Measurements from ENCODE around the gene ZSCAN5A.
"Not testable (repeated sequence)": the region's sequence is repeated elsewhere in the genome, so short reads cannot be mapped to it uniquely, and the experiment has no call there.

The ZSCAN5A gene

GRCh38 chr19:56310462-56310861 lies 4.2 kb downstream of the ZSCAN5A start:
- no peak overlapping the region for H2BK15ac ChIP-seq (ENCODE audit: low read length)
- no peak for DNase-seq (ENCODE audit: low spot score)
- no peak overlapping the region for H2BK5ac ChIP-seq (ENCODE audit: low read length)
- H2BK120ac ChIP-seq (ENCODE audit: low read depth, low read length): no peak overlapping the region
- H3K27ac ChIP-seq (replicated peaks; ENCODE audit: low read length): no peak overlapping the region
- no peak overlapping the region for H3K4me2 ChIP-seq (ENCODE audit: insufficient read depth, low read length, poor library complexity, severe bottlenecking)
- no CpG with 5 or more reads among the region's 8 CpGs for WGBS, 2 donors (ENCODE audit: extremely low coverage in 2 of 2, insufficient read length in 2 of 2, insufficient replicate concordance in 1 of 2)
- H3K79me1 ChIP-seq (ENCODE audit: low read depth, low read length): peaks cover 2% of the 10 kb centered on the region
- no peak overlapping the region for H4K91ac ChIP-seq (ENCODE audit: low read depth, low read length, poor library complexity)
- H2AK5ac ChIP-seq (ENCODE audit: low read depth, low read length): no peak overlapping the region
- peaks cover 4 to 38% of the 10 kb centered on the region in 2 donors for H3K36me3 ChIP-seq (replicated peaks in 1 of 2; ENCODE audit: control insufficient read depth in 2 of 2, insufficient read depth in 2 of 2, low read length in 2 of 2)
- no peak overlapping the region for H3K4ac ChIP-seq (ENCODE audit: low read length)
- no peak overlapping the region for H2AFZ ChIP-seq (ENCODE audit: low read length)
- no peak overlapping the region for H3K4me3 ChIP-seq (ENCODE audit: low read length in 2 of 2)
- no peak overlapping the region for H3K14ac ChIP-seq (ENCODE audit: low read length)
- peaks cover 0 to 2% of the 10 kb centered on the region in 2 donors for H3K9me3 ChIP-seq (replicated peaks in 1 of 2; ENCODE audit: control insufficient read depth in 2 of 2, insufficient read depth in 1 of 2, low read depth in 1 of 2, low read length in 2 of 2)
- H2BK12ac ChIP-seq (ENCODE audit: low read length): no peak overlapping the region
- no peaks in the 10 kb centered on the region for H3K27me3 ChIP-seq (ENCODE audit: control insufficient read depth in 3 of 3, insufficient read depth in 3 of 3, low read depth in 1 of 3, low read length in 3 of 3)
- no peak overlapping the region for H3K9ac ChIP-seq (ENCODE audit: low read depth, low read length, poor library complexity)
- no peak overlapping the region for H3K23ac ChIP-seq (ENCODE audit: low read depth, low read length, poor library complexity)
- peaks cover 4% of the 10 kb centered on the region in 2 donors for H3K4me1 ChIP-seq (ENCODE audit: control insufficient read depth in 2 of 2, insufficient read depth in 1 of 2, low read depth in 1 of 2, low read length in 2 of 2)
- H4K8ac ChIP-seq (ENCODE audit: low read depth, low read length): no peak overlapping the region
- H3K18ac ChIP-seq (ENCODE audit: low read length): no peak overlapping the region

GRCh38 chr19:56309511-56310185 lies 5.0 kb downstream of the ZSCAN5A start:
- peaks cover 0 to 2% of the 10 kb centered on the region in 2 donors for H3K9me3 ChIP-seq (replicated peaks in 1 of 2; ENCODE audit: control insufficient read depth in 2 of 2, insufficient read depth in 1 of 2, low read depth in 1 of 2, low read length in 2 of 2)
- no peak overlapping the region for H4K91ac ChIP-seq (ENCODE audit: low read depth, low read length, poor library complexity)
- H3K4me1 ChIP-seq (ENCODE audit: control insufficient read depth in 2 of 2, insufficient read depth in 1 of 2, low read depth in 1 of 2, low read length in 2 of 2): peaks cover 3 to 4% of the 10 kb centered on the region in 2 donors
- H3K18ac ChIP-seq (ENCODE audit: low read length): no peak overlapping the region
- no peak overlapping the region for H3K27ac ChIP-seq (replicated peaks; ENCODE audit: low read length)
- H2BK12ac ChIP-seq (ENCODE audit: low read length): no peak overlapping the region
- H2AK5ac ChIP-seq (ENCODE audit: low read depth, low read length): no peak overlapping the region
- no peak overlapping the region for H2AFZ ChIP-seq (ENCODE audit: low read length)
- no peak overlapping the region for H3K23ac ChIP-seq (ENCODE audit: low read depth, low read length, poor library complexity)
- WGBS, 2 donors (ENCODE audit: extremely low coverage in 2 of 2, insufficient read length in 2 of 2, insufficient replicate concordance in 1 of 2): no CpG with 5 or more reads among the region's 11 CpGs
- H3K79me1 ChIP-seq (ENCODE audit: low read depth, low read length): peaks cover 2% of the 10 kb centered on the region
- no peak overlapping the region for H3K4ac ChIP-seq (ENCODE audit: low read length)
- no peak for DNase-seq (ENCODE audit: low spot score)
- H3K36me3 ChIP-seq (replicated peaks in 1 of 2; ENCODE audit: control insufficient read depth in 2 of 2, insufficient read depth in 2 of 2, low read length in 2 of 2): peaks cover 4 to 43% of the 10 kb centered on the region in 2 donors
- no peak overlapping the region for H2BK120ac ChIP-seq (ENCODE audit: low read depth, low read length)
- no peak overlapping the region for H3K4me3 ChIP-seq (ENCODE audit: low read length in 2 of 2)
- no peak overlapping the region for H3K14ac ChIP-seq (ENCODE audit: low read length)
- no peak overlapping the region for H3K4me2 ChIP-seq (ENCODE audit: insufficient read depth, low read length, poor library complexity, severe bottlenecking)
- no peak overlapping the region for H3K9ac ChIP-seq (ENCODE audit: low read depth, low read length, poor library complexity)
- H3K27me3 ChIP-seq (ENCODE audit: control insufficient read depth in 3 of 3, insufficient read depth in 3 of 3, low read depth in 1 of 3, low read length in 3 of 3): no peaks in the 10 kb centered on the region
- no peak overlapping the region for H2BK15ac ChIP-seq (ENCODE audit: low read length)
- no peak overlapping the region for H4K8ac ChIP-seq (ENCODE audit: low read depth, low read length)
- no peak overlapping the region for H2BK5ac ChIP-seq (ENCODE audit: low read length)

DNA sequence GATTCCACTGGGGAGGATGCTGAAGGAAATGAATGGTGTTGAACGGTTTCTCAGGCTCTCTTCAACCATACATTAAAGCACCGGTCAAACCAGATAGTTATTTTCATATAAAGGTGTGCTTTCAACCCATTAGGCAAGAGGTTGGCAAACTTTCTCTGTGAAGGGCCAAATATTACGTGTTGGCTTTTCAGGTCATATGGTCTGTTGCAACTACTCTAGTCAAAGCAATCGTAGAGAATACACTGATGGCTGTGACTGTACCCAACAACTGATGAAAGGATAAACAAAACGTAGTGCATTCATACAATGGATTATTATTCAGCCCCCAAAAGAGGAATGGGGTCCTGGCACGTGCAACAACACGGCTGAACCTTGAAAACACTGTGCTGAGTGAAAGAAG lies 5.8 kb downstream of the ZSCAN5A start:
- no peak for DNase-seq (ENCODE audit: low spot score)
- no peak overlapping the region for H4K8ac ChIP-seq (ENCODE audit: low read depth, low read length)
- peaks cover 1 to 3% of the 10 kb centered on the region in 2 donors for H3K4me1 ChIP-seq (ENCODE audit: control insufficient read depth in 2 of 2, insufficient read depth in 1 of 2, low read depth in 1 of 2, low read length in 2 of 2)
- no peak overlapping the region for H2BK5ac ChIP-seq (ENCODE audit: low read length)
- H2AK5ac ChIP-seq (ENCODE audit: low read depth, low read length): no peak overlapping the region
- no peak overlapping the region for H3K14ac ChIP-seq (ENCODE audit: low read length)
- H4K91ac ChIP-seq (ENCODE audit: low read depth, low read length, poor library complexity): no peak overlapping the region
- H2BK12ac ChIP-seq (ENCODE audit: low read length): no peak overlapping the region
- no peak overlapping the region for H3K23ac ChIP-seq (ENCODE audit: low read depth, low read length, poor library complexity)
- H3K9me3 ChIP-seq (replicated peaks in 1 of 2; ENCODE audit: control insufficient read depth in 2 of 2, insufficient read depth in 1 of 2, low read depth in 1 of 2, low read length in 2 of 2): peaks cover 0 to 2% of the 10 kb centered on the region in 2 donors
- no peak overlapping the region for H3K9ac ChIP-seq (ENCODE audit: low read depth, low read length, poor library complexity)
- WGBS, 2 donors (ENCODE audit: extremely low coverage in 2 of 2, insufficient read length in 2 of 2, insufficient replicate concordance in 1 of 2): no CpG with 5 or more reads among the region's 7 CpGs
- peaks cover 2% of the 10 kb centered on the region for H3K79me1 ChIP-seq (ENCODE audit: low read depth, low read length)
- H2BK120ac ChIP-seq (ENCODE audit: low read depth, low read length): no peak overlapping the region
- no peak overlapping the region for H3K4me3 ChIP-seq (ENCODE audit: low read length in 2 of 2)
- H3K18ac ChIP-seq (ENCODE audit: low read length): no peak overlapping the region
- no peak overlapping the region for H3K4ac ChIP-seq (ENCODE audit: low read length)
- H3K27me3 ChIP-seq (ENCODE audit: control insufficient read depth in 3 of 3, insufficient read depth in 3 of 3, low read depth in 1 of 3, low read length in 3 of 3): no peaks in the 10 kb centered on the region
- no peak overlapping the region for H2AFZ ChIP-seq (ENCODE audit: low read length)
- no peak overlapping the region for H3K4me2 ChIP-seq (ENCODE audit: insufficient read depth, low read length, poor library complexity, severe bottlenecking)
- no peak overlapping the region for H2BK15ac ChIP-seq (ENCODE audit: low read length)
- H3K36me3 ChIP-seq (replicated peaks in 1 of 2; ENCODE audit: control insufficient read depth in 2 of 2, insufficient read depth in 2 of 2, low read length in 2 of 2): peaks cover 4 to 48% of the 10 kb centered on the region in 2 donors
- no peak overlapping the region for H3K27ac ChIP-seq (replicated peaks; ENCODE audit: low read length)

DNA sequence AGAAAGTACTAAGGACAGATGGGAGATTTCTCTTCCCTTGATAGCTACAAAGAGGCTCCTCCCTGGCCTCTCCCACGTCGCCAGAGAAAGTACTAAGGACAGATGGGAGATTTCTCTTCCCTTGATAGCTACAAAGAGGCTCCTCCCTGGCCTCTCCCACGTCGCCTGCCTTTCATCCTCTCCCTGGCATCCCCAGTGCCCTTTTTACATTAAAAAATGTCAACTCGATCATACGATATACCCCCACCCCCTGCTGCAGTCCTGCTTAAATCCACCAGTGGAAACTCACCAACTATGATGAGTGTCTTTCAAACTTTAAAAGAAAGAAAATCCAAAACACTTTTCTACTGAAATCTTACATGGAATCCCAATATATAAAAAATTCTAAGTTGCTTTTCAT lies 7.6 kb downstream of the ZSCAN5A start:
- H2BK15ac ChIP-seq (ENCODE audit: low read length); H3K4me2 ChIP-seq (ENCODE audit: insufficient read depth, low read length, poor library complexity, severe bottlenecking); H3K4me1 ChIP-seq (ENCODE audit: control insufficient read depth in 2 of 2, insufficient read depth in 1 of 2, low read depth in 1 of 2, low read length in 2 of 2); H3K14ac ChIP-seq (ENCODE audit: low read length); H4K8ac ChIP-seq (ENCODE audit: low read depth, low read length); H2BK120ac ChIP-seq (ENCODE audit: low read depth, low read length); H3K23ac ChIP-seq (ENCODE audit: low read depth, low read length, poor library complexity); H2AK5ac ChIP-seq (ENCODE audit: low read depth, low read length); H3K4ac ChIP-seq (ENCODE audit: low read length); H2BK12ac ChIP-seq (ENCODE audit: low read length); H4K91ac ChIP-seq (ENCODE audit: low read depth, low read length, poor library complexity); H3K27ac ChIP-seq (replicated peaks; ENCODE audit: low read length); H2BK5ac ChIP-seq (ENCODE audit: low read length); H3K79me1 ChIP-seq (ENCODE audit: low read depth, low read length); H3K4me3 ChIP-seq (ENCODE audit: low read length in 2 of 2); H3K18ac ChIP-seq (ENCODE audit: low read length); H3K9ac ChIP-seq (ENCODE audit: low read depth, low read length, poor library complexity); DNase-seq (ENCODE audit: low spot score); H3K9me3 ChIP-seq (replicated peaks in 1 of 2; ENCODE audit: control insufficient read depth in 2 of 2, insufficient read depth in 1 of 2, low read depth in 1 of 2, low read length in 2 of 2); H3K27me3 ChIP-seq (ENCODE audit: control insufficient read depth in 3 of 3, insufficient read depth in 3 of 3, low read depth in 1 of 3, low read length in 3 of 3); H2AFZ ChIP-seq (ENCODE audit: low read length): not testable (repeated sequence)
- no CpG with 5 or more reads among the region's 6 CpGs for WGBS, 2 donors (ENCODE audit: extremely low coverage in 2 of 2, insufficient read length in 2 of 2, insufficient replicate concordance in 1 of 2)
- H3K36me3 ChIP-seq (replicated peaks in 1 of 2; ENCODE audit: control insufficient read depth in 2 of 2, insufficient read depth in 2 of 2, low read length in 2 of 2): peaks cover 2 to 39% of the 10 kb centered on the region in 2 donors

All from neuronal stem cell (in vitro differentiated cells).